Gastroesophageal sphincter (tissue), 4 donors: Measurements from ENCODE around the gene SIRPB1. TPM values are rescaled to one million over a fixed set of nuclear protein-coding genes. Genes with fewer than 3 reads are reported as not detected.

ENCODE experiments used
- ATAC-seq: fragments of 150-250 bp; one replicate; pipeline ENCODE4 v1.9.1; 2016; ENCODE audit warnings: mild to moderate bottlenecking, moderate library complexity
- H3K27ac ChIP-seq, 4 donors: fragments of 200-600 bp; sonication (generic) in 3 of 4; 1 replicate in 3 of 4; 2 replicates in 1 of 4; pipeline ENCODE4 v1.5.1; 2016 to 2019
- H3K27me3 ChIP-seq: fragments of 200-600 bp; sonication (generic); one replicate; pipeline ENCODE4 v1.5.1; 2019
- H3K36me3 ChIP-seq, 2 donors: fragments of 200-600 bp; sonication (generic); one replicate each; pipeline ENCODE4 v1.5.1; 2019; ENCODE audit warnings: control low read depth in 1 of 2
- H3K4me1 ChIP-seq, 3 donors: fragments of 200-600 bp; sonication (generic); 1 replicate in 2 of 3; 2 replicates in 1 of 3; pipeline ENCODE4 v1.5.1; 2016 to 2019; ENCODE audit warnings: control low read depth in 2 of 3
- H3K4me3 ChIP-seq, 2 donors: fragments of 200-600 bp; sonication (generic); one replicate each; pipeline ENCODE4 v1.5.1; 2019; ENCODE audit warnings: mild to moderate bottlenecking in 1 of 2, moderate library complexity in 1 of 2
- H3K9me3 ChIP-seq, 3 donors: fragments of 200-600 bp; sonication (generic); one replicate each; pipeline ENCODE4 v1.5.1; 2017 to 2019; ENCODE audit warnings: control low read depth in 2 of 3
- EP300 ChIP-seq: sonication (generic); formaldehyde crosslinking; IDR thresholded peaks from one replicate; pipeline ENCODE4 v1.6.1; 2017; ENCODE audit warnings: antibody characterized with exemption, mild to moderate bottlenecking
- POLR2A ChIP-seq, 2 donors: fragments of 450-650 bp; IDR thresholded peaks; one replicate each; pipeline ENCODE4 v1.6.1; 2017; ENCODE audit warnings: antibody characterized with exemption in 2 of 2, mild to moderate bottlenecking in 2 of 2, moderate library complexity in 1 of 2
- POLR2AphosphoS5 ChIP-seq: sonication (generic); formaldehyde crosslinking; IDR thresholded peaks from one replicate; pipeline ENCODE4 v1.6.1; 2017; ENCODE audit warnings: antibody characterized with exemption
- WGBS, 2 donors: methylation state at CpG; one replicate each; pipeline ENCODE4 v1.1.5; 2018; ENCODE audit warnings: low coverage in 1 of 2; 5-methylcytosine and 5-hydroxymethylcytosine counted together
- total RNA-seq, 4 donors: library from RNA; depleted of rRNA; stranded (reverse); fragments of >200 nt; gene quantifications; one replicate each; pipeline ENCODE4 v1.1.0, GENCODE V29; 2016
- TF ChIP-seq, protein P1 (sequence below), 4 experiments: fragments of 200-600 bp in 2 of 4; fragments of 450-650 bp in 2 of 4; sonication (generic) in 1 of 4; IDR thresholded peaks; one replicate each; pipeline ENCODE4 v1.5.1; 2017 to 2019; ENCODE audit warnings: antibody characterized with exemption in 4 of 4, mild to moderate bottlenecking in 2 of 4, moderate library complexity in 2 of 4

The SIRPB1 gene
- total RNA-seq, 4 donors from 2014 or later = 3.4 to 6.9 (median 4.3) TPM

DNA sequence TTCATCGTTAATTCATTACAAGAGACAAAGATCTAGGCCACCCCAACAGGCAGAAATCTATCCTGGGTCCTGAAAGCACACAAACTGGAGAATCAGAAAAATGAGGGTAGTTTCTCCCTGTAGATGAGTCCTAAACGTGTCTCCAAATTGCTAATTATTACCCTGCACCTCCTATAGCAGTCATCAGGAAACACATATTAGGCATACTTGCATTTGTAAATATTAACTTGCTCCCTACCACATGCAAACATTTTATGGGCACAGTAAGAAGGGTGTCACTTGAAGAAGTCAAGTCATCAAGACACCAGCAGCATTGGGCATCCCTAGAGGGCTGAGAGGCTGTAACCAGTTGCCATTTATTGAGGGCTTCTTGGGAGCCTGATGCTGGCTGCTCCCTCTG, 17.9 kb upstream of the SIRPB1 start:
- Histone ChIP-seq H3K27me3 (peaks cover 5% of the 10 kb centered on the region), H3K9me3 (peaks cover 0 to 14% (median 0%) of the 10 kb centered on the region in 3 donors), H3K4me3 (no peak overlapping the region), H3K27ac (no peak overlapping the region), H3K36me3 (no peaks in the 10 kb centered on the region), H3K4me1 (no peaks in the 10 kb centered on the region)
- no peak for ATAC-seq
- TF ChIP-seq POLR2AphosphoS5 = no peak
- TF ChIP-seq EP300 = no peak
- TF ChIP-seq POLR2A (IDR thresholded peaks at IDR 0.05) = no peak
- TF ChIP-seq, protein P1, sequence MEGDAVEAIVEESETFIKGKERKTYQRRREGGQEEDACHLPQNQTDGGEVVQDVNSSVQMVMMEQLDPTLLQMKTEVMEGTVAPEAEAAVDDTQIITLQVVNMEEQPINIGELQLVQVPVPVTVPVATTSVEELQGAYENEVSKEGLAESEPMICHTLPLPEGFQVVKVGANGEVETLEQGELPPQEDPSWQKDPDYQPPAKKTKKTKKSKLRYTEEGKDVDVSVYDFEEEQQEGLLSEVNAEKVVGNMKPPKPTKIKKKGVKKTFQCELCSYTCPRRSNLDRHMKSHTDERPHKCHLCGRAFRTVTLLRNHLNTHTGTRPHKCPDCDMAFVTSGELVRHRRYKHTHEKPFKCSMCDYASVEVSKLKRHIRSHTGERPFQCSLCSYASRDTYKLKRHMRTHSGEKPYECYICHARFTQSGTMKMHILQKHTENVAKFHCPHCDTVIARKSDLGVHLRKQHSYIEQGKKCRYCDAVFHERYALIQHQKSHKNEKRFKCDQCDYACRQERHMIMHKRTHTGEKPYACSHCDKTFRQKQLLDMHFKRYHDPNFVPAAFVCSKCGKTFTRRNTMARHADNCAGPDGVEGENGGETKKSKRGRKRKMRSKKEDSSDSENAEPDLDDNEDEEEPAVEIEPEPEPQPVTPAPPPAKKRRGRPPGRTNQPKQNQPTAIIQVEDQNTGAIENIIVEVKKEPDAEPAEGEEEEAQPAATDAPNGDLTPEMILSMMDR (IDR thresholded peaks at IDR 0.05) = no peak
- 52 to 58% methylated on average over 2 of the region's 2 CpGs for WGBS, 2 donors

DNA sequence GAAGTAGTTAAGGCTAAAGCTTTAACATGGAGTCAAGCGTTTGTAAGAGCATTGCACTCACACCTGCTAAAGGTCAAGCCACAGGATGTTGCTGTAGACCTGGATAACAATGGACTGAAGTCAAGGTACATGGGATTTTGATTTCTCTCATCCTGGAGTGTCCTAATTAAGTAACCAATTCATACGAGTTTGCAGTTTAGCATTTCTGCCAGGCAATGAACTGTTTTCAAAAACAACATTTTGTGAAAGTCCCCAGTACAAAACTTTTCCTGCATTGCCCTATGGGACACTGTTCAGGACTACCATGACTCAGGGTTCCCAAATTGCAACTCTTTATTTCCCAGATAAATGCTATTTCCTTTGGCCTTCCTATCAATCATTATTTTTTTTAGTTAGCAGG, 17.4 kb upstream of the SIRPB1 start:
- Histone ChIP-seq H3K27me3 (peaks cover 5% of the 10 kb centered on the region), H3K36me3 (no peaks in the 10 kb centered on the region), H3K9me3 (peaks cover 0 to 14% (median 0%) of the 10 kb centered on the region in 3 donors), H3K27ac (no peak overlapping the region), H3K4me1 (no peaks in the 10 kb centered on the region), H3K4me3 (no peak overlapping the region)
- TF ChIP-seq POLR2AphosphoS5 (no peak), POLR2A (IDR thresholded peaks at IDR 0.05) (no peak), EP300 (no peak)
- TF ChIP-seq, protein P1 (IDR thresholded peaks at IDR 0.05) = no peak
- WGBS, 2 donors = 36 to 57% methylated on average over 2 of the region's 2 CpGs
- no peak for ATAC-seq

DNA sequence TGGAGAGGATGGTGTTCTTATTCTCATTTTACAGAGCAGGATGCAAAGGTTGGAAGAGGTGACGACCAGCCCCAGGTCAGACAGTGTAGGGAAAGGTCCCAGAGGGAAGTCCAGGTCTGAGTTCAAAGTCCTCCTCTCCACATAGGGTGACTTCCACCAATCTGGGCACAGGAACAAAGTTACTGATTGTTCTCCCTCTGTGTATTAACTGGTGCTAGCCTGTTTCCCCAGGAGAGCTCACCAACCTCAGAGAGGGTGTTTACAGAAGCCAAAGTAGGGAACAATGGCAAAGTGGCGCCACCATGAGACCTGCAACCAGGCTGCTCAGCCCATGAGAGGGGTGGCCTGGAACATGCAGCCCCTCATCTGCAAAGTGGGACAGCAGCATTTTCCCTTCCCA, 16.8 kb upstream of the SIRPB1 start:
- no peak overlapping the region for H3K4me3 ChIP-seq
- no peaks in the 10 kb centered on the region for H3K36me3 ChIP-seq
- H3K27me3 ChIP-seq = peaks cover 5% of the 10 kb centered on the region
- H3K4me1 ChIP-seq = no peaks in the 10 kb centered on the region
- H3K27ac ChIP-seq = no peak overlapping the region
- H3K9me3 ChIP-seq = peaks cover 0 to 14% (median 0%) of the 10 kb centered on the region in 3 donors
- 40 to 71% methylated on average over 1 of the region's 2 CpGs for WGBS, 2 donors
- ATAC-seq = no peak
- TF ChIP-seq EP300 = no peak
- no peak for TF ChIP-seq POLR2A (IDR thresholded peaks at IDR 0.05)
- TF ChIP-seq, protein P1 (IDR thresholded peaks at IDR 0.05) = no peak
- no peak for TF ChIP-seq POLR2AphosphoS5

DNA sequence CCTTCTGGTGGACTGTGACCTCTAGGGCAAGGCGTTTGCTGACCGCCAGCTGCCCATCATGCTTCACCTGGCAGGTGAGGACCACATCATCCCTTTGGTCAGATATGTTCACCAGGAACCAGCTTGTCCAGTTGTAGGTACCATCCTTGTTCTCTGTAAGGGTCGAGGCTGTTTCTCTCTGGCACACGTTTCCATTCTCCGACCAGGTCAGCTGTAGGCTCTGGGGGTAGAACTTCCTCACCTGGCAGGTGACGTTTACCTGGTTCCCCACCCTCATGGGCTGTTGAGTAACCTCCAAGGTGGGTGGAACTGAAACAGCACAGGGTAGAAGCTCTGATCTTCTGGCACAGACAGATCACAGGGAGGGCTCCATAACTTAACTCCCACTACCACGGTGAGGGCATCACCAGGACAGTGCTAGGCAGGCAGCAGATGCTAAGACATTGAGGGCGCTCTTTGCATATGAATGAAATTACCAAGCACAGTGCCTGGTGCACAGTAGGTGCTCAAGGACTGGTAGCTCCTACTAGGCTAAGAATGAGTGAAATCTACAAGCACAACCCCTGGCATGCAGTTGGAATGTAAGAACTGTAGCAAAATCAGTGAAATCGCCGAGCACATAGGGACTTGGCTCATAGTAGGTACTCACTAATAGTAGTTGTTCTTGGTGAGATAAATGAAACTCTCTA, 15.6 kb upstream of the SIRPB1 start:
- peaks cover 0 to 10% (median 0%) of the 10 kb centered on the region in 3 donors for H3K9me3 ChIP-seq
- H3K4me1 ChIP-seq = no peaks in the 10 kb centered on the region
- ATAC-seq = no peak
- 91 to 96% methylated on average over 4 to 5 of the region's 10 CpGs for WGBS, 2 donors
- no peak overlapping the region for H3K27ac ChIP-seq
- H3K27me3 ChIP-seq = peaks cover 5% of the 10 kb centered on the region
- no peaks in the 10 kb centered on the region for H3K36me3 ChIP-seq
- TF ChIP-seq POLR2A (IDR thresholded peaks at IDR 0.05) = no peak
- no peak for TF ChIP-seq EP300
- TF ChIP-seq, protein P1 (IDR thresholded peaks at IDR 0.05) = no peak
- no peak for TF ChIP-seq POLR2AphosphoS5
- no peak overlapping the region for H3K4me3 ChIP-seq

DNA sequence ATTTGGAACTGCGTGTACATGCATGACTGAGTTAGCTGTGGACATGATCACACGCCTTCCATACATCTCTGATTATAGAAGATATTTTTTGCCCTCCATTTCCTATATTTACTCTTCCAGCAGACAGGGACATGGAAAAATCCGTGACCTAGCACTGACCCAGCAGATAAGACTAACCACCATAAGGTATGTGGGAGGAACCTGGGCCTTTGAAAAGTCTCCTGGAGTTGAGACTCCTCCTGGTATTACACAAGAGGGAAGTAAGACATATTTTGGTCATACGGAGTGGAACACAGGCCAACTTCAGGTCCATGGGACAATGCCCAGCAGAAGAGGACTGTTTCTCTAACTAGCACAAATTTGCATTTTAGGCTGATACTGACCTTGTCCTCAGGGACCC, 13.7 kb upstream of the SIRPB1 start:
- TF ChIP-seq POLR2A (IDR thresholded peaks at IDR 0.05) (no peak), POLR2AphosphoS5 (no peak), EP300 (no peak)
- TF ChIP-seq, protein P1 (IDR thresholded peaks at IDR 0.05) = no peak
- H3K4me1 ChIP-seq = no peaks in the 10 kb centered on the region
- H3K9me3 ChIP-seq = no peaks in the 10 kb centered on the region
- H3K4me3 ChIP-seq = no peak overlapping the region
- ATAC-seq = no peak
- H3K27ac ChIP-seq = no peak overlapping the region
- peaks cover 15% of the 10 kb centered on the region for H3K27me3 ChIP-seq
- WGBS, 2 donors = 65 to 69% methylated on average over 4 of the region's 4 CpGs
- no peaks in the 10 kb centered on the region for H3K36me3 ChIP-seq
